ENCODE measurements around the gene UCN3.
"Not testable (repeated sequence)": the region's sequence is repeated elsewhere in the genome, so short reads cannot be mapped to it uniquely, and the experiment has no call there.

UCN3 gene

DNA sequence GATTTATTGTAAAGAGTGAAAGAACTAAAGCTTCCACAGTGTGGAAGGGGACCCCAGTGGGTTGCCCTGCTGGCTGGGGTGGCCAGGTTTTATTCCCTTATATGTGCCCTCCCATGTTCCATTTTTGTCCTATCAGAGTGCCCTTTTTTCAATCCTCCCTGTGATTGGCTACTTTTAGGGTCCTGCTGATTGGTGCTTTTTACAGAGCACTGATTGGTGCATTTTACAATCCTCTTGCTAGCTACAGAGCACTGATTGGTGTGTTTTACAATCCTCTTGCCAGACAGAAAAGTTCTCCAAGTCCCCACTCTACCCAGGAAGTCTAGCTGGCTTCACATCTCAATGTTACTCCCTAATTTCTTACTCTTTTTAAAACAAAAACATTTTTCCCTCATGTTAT is 46.0 kb downstream of the UCN3 start:
- not testable (repeated sequence) for DNase-seq

DNA sequence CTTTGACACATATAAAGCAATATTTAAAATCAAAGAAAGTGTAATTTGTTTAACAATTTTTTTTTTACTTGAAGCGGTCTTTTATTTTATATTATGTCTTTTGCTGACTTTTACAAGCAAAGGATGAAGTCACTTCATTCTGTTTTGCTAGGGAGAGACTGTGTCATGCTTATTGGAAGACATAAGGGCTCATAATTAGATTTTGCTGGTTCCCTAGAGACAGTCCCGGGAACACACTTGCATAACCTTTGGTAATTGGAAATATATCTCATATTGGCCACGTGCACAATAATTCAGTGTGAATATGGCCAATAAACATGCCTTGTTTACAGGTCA is 47.1 kb downstream of the UCN3 start:
- no peak for DNase-seq

DNA sequence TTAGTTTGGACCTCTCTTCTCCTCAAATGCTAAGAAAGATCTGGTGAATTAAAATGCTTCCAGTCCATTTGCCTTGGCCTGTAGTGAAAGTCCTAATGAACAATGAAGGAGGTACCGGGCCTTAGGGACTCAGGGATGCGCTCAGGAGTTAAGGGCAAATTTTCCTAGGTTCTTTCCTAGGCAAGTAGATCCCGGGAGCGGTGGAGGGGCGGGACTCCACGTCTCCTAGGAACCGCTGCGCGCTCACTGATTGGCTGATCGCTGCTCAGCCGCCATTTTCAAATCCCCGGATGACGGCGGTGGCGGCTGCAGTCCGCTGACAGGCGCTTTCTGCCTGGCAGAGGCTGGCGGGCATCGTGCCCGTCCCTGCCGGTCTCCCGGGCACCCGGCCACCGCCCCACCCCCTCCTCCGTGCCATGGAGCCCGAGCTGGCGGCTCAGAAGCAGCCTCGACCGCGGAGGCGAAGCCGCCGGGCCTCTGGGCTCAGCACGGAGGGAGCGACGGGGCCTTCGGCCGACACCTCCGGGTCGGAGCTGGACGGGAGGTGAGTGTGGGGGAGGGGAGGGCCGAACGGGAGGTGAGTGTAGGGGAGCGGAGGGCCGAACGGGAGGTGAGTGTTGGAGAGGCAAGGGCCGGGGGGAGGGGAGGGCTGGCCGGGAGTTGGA is 47.6 kb downstream of the UCN3 start, which contains the start of gene NET1:
NET1 (plus strand) TSS at position 281 of the 665 bp plus-strand sequence; CDS start at position 417, 136 bp downstream.
- DNase-seq: peak; percentile 78 to 90

DNA sequence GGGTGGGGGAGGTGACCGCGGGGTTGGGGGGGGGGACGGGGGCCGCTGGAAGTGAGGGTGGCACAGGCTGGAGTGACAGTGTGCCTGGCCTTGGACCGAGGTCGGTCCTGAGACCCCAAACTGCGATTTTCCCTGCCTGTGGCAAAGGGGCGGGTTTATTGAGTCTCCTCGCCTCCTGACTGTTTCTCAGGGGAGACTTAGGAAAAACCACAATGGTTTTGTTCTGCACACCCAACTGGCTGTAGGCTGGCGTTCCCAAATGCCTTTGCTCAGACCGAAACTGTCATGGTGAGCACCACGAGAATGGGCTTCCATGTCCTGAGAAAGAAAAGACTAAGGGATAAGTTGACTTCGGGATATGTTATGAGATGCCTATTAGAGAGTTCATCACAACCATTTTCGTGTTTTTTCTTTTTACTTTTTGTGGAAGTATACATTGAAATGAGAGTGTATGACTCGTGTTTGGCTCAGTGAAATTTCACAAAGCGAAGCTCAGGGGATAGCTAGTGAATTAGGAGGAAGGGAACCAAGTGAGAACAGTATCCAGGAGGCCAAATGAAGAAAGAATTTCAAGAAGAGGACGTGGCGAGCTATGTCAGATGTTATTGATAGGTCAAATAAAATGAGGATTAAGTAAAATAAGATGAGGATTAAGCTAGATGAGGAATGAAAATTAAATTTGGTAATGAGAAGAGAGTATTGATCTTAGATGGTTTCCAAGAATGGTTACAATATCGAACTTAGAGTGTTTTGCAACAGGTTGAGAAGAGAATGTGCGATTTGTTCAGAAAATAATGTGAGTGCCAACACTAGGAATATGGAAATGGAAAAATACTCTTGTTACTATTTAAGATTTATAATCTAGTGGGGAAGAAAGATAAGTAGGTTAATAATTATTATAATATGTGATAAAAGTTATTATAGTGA is 48.5 kb downstream of the UCN3 start:
- DNase-seq: peak in 1 of 2 experiments; percentile 42

DNA sequence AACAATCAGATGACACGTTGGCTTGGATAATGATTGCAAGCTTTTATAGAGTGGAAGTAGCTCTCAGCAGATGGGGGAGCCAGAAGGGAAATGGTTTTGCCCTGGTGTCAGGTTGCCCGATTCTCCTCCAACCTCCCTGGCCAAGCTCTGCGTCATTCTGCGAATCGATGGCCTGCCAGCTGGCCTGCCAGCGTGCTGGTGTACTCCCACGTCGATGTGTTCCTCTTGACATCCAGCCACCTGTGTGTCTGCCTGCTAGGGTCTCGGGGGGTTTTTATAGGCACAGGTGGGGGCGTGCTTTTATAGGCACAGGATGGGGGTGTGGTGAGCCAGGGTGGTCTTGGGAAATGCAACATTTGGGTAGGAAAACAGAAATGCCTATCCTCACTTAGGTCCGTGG is 52.2 kb downstream of the UCN3 start:
- DNase-seq: peak in 1 of 2 experiments; percentile 3

DNA sequence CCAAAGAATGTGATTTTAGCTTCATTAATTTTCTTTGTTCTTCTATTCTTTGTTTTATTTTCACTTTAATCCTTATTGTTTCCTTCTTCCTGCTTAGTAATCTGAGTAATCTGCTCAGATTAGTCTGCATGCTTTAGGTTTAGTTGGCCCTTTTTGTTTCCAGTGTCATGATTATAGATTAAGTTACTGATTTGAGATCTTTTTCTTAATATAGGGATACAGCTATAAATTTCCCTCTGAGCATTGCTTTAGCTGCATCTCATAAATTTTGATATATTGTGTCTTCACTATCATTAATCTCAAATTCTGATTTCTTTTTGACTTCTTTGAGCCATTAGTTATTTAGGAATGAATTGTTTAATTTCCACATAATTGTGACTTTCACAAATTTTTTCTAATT is 53.8 kb downstream of the UCN3 start:
- no peak for DNase-seq

DNA sequence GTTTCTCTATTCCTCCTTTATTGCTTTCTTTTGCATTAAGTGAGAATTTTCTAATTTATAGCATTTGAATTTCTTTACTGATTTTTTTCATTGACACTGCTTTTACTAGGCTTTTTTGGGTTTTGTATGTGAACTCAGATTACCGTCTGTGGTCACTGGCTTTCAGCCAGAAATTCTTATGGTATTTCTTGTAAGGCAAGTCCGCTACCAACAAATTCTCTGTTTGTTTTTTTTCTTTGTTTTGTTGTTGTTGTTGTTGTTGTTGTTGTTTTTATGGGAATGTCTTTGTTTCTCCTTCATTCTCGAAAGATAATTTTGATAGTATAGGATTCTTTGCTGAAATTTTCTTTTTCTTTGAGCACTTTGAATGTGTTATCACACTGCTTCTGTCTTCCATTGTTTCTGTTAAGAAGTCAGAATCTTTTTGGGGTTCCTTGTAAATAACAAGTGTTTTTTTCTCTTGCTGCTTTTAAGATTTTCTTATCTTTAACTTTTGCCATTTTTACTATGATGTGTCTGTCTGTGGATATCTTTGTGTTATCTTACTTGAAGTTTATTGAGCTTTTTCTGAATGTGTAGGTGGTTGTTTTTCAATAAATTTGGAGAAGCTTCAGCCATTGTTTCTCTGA is 54.8 kb downstream of the UCN3 start:
- DNase-seq: no peak

DNA sequence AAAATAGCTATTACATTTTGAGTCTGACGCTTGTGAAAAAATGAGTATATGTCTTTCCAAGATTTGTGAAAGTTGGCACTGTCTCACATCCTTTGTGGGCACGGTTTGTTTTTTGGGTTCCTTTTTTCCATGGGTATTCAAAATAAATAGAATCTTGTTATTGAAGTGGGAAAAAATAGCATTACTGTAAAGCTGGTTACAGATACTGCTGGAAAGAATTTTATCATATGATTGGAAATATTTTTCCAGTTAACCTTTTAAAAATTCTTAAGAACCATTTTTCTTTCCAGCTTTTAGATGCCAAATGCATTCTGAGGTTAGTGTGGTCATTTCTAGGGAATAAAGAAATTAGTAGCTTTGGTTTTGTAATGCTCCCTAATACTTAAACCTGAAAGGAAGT is 59.0 kb downstream of the UCN3 start:
- DNase-seq: no peak

Measured in NCI-H2081 (cell line).